22Rv1 (cell line): ENCODE measurements around the gene MYO10.
"Not testable (repeated sequence)": the region's sequence is repeated elsewhere in the genome, so short reads cannot be mapped to it uniquely, and the experiment has no call there.

Source experiments
- CTCF ChIP-seq: fragments of 450-650 bp; IDR thresholded peaks from 2 replicates; pipeline ENCODE4 v1.5.1; 2017; ENCODE audit warnings: mild to moderate bottlenecking
- ZFX ChIP-seq: fragments of 450-650 bp; IDR thresholded peaks from 2 replicates; pipeline ENCODE4 v1.6.1; 2017; ENCODE audit warnings: antibody characterized with exemption, borderline replicate concordance

GRCh38 chr5:16985304-16985703 lies 49.2 kb upstream of the MYO10 start:
- not testable (repeated sequence) for TF ChIP-seq CTCF, ZFX
